Ammon's horn (tissue), 1 donor: ENCODE measurements around the gene KRT82.

Experiments
- DNase-seq: peaks from one replicate; pipeline ENCODE4 v3.0.0-alpha.2; 2016; ENCODE audit warnings: low spot score

The KRT82 gene

GRCh38 chr12:52435659-52435999 is 29.5 kb upstream of the KRT82 start:
- DNase-seq = no peak

GRCh38 chr12:52434760-52435530 is 28.8 kb upstream of the KRT82 start:
- DNase-seq = no peak

- no peak for DNase-seq
These were observed 28.1 kb upstream of the KRT82 start, which contains the start of gene KRT75 for GRCh38 chr12:52434081-52434733. Gene KRT75 (minus strand): TSS chr12:52434371. CDS start chr12:52434304, 67 bp downstream.

GRCh38 chr12:52433501-52434080 is 27.5 kb upstream of the KRT82 start:
- no peak for DNase-seq

- DNase-seq = no peak
These were observed 26.5 kb upstream of the KRT82 start for GRCh38 chr12:52432559-52433207.

GRCh38 chr12:52428121-52428520 is 22.0 kb upstream of the KRT82 start:
- no peak for DNase-seq

- no peak for DNase-seq
These were observed 20.9 kb upstream of the KRT82 start for GRCh38 chr12:52427083-52427482.

- DNase-seq = no peak
These were observed 19.9 kb upstream of the KRT82 start for GRCh38 chr12:52426034-52426433.

GRCh38 chr12:52425466-52425865 is 19.3 kb upstream of the KRT82 start:
- no peak for DNase-seq

- no peak for DNase-seq
These were observed 17.7 kb upstream of the KRT82 start for GRCh38 chr12:52423661-52424500.

- no peak for DNase-seq
These were observed 16.9 kb upstream of the KRT82 start for GRCh38 chr12:52423035-52423434.

GRCh38 chr12:52419656-52420055 is 13.5 kb upstream of the KRT82 start:
- DNase-seq = no peak

- no peak for DNase-seq
These were observed 12.5 kb upstream of the KRT82 start for GRCh38 chr12:52418576-52419110.

- no peak for DNase-seq
These were observed 11.6 kb upstream of the KRT82 start for GRCh38 chr12:52417740-52418139.

GRCh38 chr12:52416795-52417194 is 10.7 kb upstream of the KRT82 start:
- no peak for DNase-seq

- no peak for DNase-seq
These were observed 10.0 kb upstream of the KRT82 start for GRCh38 chr12:52415870-52416750.

GRCh38 chr12:52414936-52415335 is 8.8 kb upstream of the KRT82 start:
- no peak for DNase-seq

- DNase-seq = no peak
These were observed 7.7 kb upstream of the KRT82 start for GRCh38 chr12:52413782-52414345.

- no peak for DNase-seq
These were observed 7.1 kb upstream of the KRT82 start for GRCh38 chr12:52413202-52413601.

- DNase-seq = no peak
These were observed 5.7 kb upstream of the KRT82 start for GRCh38 chr12:52411815-52412214.
